ENCODE measurements around the gene HHIPL1. TPM values are rescaled to one million over a fixed set of nuclear protein-coding genes. Genes with fewer than 3 reads are reported as not detected.

The HHIPL1 gene
- total RNA-seq, 2 experiments from 2014 or later = 0.07 TPM; not detected in 1

DNA sequence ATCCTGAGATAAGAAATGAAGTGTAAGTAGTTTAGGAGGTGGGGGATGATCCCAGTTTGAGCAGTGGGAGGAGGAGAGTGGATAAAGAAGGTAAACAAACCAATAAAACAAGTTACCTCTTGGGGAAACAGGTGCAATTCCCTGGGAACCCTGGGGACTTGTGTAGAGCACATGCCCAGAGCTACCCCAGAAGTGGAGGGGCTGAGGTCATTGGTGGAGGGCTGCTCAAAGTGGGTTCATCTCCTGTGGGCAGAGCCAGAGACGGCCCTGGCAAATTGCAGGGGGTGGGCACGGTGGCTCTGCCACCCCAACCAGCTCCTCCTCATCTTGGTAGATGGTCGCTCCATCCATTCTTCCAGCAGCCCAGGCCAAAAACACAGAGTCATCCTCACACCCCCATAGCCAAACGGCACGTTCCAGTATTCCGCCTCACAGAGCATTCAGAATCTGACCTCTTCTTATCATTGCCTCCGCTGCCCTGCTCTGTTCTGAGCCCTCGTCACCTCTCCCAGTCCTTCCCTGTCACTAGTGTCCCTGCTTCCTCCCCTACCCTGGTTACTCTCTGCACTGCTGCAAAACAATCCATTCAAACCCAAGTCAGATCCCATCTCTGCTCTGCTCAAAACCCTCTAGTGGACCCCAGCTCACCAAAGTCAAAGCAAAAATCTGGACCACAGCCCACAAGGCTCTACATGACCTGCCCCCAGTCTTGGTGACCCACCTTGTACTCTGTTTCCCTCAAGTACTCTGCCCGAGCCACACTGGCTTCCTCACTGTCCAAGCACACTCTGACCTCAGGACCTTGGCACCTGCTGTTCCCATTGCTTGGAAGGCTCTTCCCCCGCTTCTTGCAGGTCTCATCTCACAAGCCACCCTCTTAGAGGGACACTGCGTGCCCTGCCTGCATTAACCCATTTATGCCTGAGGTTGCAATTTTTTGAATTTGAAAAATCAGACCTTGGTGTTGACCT is 44.6 kb downstream of the HHIPL1 start:
- no peaks in the 10 kb centered on the region for H3K9me3 Mint-ChIP-seq (ENCODE audit: low read depth)
- no peak overlapping the region for H3K4me3 Mint-ChIP-seq
- POLR2A ChIA-PET = no interaction called here
- ATAC-seq (no peak), DNase-seq (no peak)
- H3K27me3 Mint-ChIP-seq = peaks cover 25% of the 10 kb centered on the region
- H3K4me1 Mint-ChIP-seq = peaks cover 9% of the 10 kb centered on the region
- H3K27ac Mint-ChIP-seq = no peak overlapping the region
- CTCF ChIA-PET = interaction anchor here (0.6 to 1.7 kb wide), 7 partner anchors 11 to 317 kb away, joined by 3 to 6 read pairs (median 4); no protein-coding TSS in a partner anchor
- H3K36me3 Mint-ChIP-seq (ENCODE audit: low read depth) = no peaks in the 10 kb centered on the region
- intact Hi-C loops (cut with DNase I, micrococcal nuclease) = loop anchor here in 1 of 2 experiments (10.0 kb wide), 1 partner anchor 685 kb away; the partner anchor contains the start of gene WDR25

DNA sequence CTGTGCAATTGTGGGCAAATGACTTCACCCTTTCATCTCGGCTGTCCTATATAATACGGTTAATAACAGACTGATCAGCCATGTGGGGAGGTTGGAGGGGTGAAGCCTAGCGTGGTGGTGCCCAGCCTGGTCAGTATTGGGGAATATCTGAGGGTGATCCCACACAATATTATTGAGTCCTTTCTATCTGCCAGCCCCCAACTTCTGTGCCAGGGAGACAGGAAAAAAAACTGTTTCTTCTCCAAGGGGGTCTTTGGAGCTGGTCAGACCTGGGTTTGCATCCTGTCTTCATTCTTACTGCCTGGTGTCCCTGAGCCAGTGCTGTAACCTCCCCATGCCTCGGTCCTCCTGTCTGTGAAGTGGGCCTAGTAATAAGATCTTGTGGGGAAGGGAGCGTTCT is 45.7 kb downstream of the HHIPL1 start:
- intact Hi-C loops (cut with DNase I, micrococcal nuclease) = no loop called here
- no peaks in the 10 kb centered on the region for H3K9me3 Mint-ChIP-seq (ENCODE audit: low read depth)
- H3K27ac Mint-ChIP-seq = no peak overlapping the region
- H3K4me1 Mint-ChIP-seq = peaks cover 9% of the 10 kb centered on the region
- H3K4me3 Mint-ChIP-seq = no peak overlapping the region
- ChIA-PET CTCF (interaction anchor here (0.6 to 1.1 kb wide), 4 partner anchors 40 to 283 kb away, joined by 3 to 4 read pairs (median 3); partner anchors contain the start of genes CCNK and SETD3), POLR2A (no interaction called here)
- peaks cover 22% of the 10 kb centered on the region for H3K27me3 Mint-ChIP-seq
- no peak for ATAC-seq
- DNase-seq = no peak
- no peaks in the 10 kb centered on the region for H3K36me3 Mint-ChIP-seq (ENCODE audit: low read depth)

DNA sequence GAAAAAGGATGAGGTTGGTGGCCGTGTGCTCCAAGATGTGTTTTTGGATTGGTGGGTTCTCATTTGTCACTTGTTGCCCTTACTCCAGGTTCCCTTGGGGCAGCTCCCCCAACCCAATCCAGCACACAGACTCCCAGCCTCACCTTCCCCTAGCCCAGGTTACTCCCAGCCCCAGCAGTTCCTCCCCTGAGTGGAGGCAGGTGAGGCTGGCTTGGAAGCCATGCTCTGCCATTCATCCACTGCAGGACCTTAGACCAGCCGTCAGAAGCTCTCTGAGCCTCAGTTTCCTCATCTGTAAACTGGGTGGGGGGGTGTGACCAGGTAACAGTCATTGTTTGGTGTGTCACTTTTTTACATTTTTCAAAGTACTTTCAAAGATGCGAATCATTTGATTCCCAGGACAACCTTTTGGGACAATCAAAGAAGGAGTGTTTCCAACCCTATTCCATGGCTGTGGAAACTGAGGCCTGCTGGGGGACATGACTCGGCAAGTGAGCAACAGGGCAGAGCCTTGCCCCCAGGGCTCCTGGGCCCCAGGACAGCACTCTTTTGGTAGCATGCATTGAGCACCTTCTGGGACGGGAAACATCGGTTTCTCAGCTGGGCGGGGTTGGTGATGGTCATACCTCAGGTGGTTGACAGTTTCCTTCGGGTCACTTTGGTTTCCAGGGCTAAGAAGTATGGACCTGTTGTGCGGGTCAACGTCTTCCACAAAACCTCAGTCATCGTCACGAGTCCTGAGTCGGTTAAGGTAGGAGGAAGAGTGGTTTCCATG is 46.4 kb downstream of the HHIPL1 start:
- Mint-ChIP-seq H3K4me1 (peaks cover 9% of the 10 kb centered on the region), H3K27me3 (peaks cover 21% of the 10 kb centered on the region), H3K36me3 (ENCODE audit: low read depth) (no peaks in the 10 kb centered on the region), H3K4me3 (no peak overlapping the region), H3K27ac (no peak overlapping the region), H3K9me3 (ENCODE audit: low read depth) (no peaks in the 10 kb centered on the region)
- ChIA-PET POLR2A (no interaction called here), CTCF (no interaction called here)
- intact Hi-C loops (cut with DNase I, micrococcal nuclease) = no loop called here
- no peak for ATAC-seq
- no peak for DNase-seq

DNA sequence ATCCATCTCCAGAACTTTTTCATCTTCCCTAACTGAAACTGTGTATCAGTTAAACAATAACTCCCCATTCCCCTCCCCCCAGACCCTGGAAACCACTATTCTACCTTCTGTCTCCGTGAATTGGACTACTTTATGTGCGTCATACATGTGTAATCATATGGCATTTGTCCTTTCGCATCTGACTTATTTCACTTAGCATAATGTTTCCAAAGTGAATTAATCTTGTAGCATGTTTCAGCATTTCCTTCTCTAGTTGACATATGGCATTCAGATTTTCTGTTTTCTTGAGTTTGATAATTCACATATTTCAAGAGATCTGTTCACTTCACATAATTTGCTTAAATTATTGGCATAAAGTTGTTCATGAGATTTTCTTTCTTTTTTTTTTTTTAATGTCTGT is 49.0 kb downstream of the HHIPL1 start:
- Mint-ChIP-seq H3K9me3 (ENCODE audit: low read depth) (no peaks in the 10 kb centered on the region), H3K27ac (no peak overlapping the region), H3K27me3 (peaks cover 22% of the 10 kb centered on the region), H3K36me3 (ENCODE audit: low read depth) (no peaks in the 10 kb centered on the region), H3K4me1 (no peaks in the 10 kb centered on the region), H3K4me3 (no peak overlapping the region)
- ChIA-PET POLR2A (no interaction called here), CTCF (interaction anchor here (0.6 kb wide), 1 partner anchor 442 kb away, joined by 3 read pairs; no protein-coding TSS in a partner anchor)
- ATAC-seq (no peak), DNase-seq (no peak)
- intact Hi-C loops (cut with DNase I, micrococcal nuclease) = no loop called here

DNA sequence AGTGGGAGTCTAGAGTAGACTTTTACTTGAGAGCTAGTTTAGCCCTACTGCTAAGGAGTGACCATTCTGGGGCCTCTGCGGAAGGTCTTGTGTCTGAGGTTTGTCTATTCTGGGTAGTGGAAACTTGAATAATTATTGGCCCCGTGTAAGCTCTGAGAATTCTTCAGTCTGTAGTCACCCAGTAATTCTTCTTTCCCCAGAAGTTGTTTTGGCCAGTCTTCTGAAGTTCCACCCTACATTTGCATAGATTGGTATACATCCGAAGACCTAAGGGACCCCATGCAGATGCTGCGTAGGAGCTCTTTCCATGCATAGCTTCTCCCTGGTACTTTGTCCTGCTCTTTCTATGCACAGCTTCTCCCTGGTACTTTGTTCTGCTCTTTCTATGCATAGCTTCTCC is 52.0 kb downstream of the HHIPL1 start:
- Mint-ChIP-seq H3K27me3 (peaks cover 7% of the 10 kb centered on the region), H3K4me3 (no peak overlapping the region), H3K9me3 (ENCODE audit: low read depth) (no peaks in the 10 kb centered on the region), H3K27ac (no peak overlapping the region), H3K4me1 (no peaks in the 10 kb centered on the region), H3K36me3 (ENCODE audit: low read depth) (no peaks in the 10 kb centered on the region)
- intact Hi-C loops (cut with DNase I, micrococcal nuclease) = no loop called here
- no peak for DNase-seq
- no peak for ATAC-seq
- ChIA-PET POLR2A (no interaction called here), CTCF (interaction anchor here (1.1 kb wide), 2 partner anchors 9 to 10 kb away, joined by 3 to 6 read pairs; no protein-coding TSS in a partner anchor)

DNA sequence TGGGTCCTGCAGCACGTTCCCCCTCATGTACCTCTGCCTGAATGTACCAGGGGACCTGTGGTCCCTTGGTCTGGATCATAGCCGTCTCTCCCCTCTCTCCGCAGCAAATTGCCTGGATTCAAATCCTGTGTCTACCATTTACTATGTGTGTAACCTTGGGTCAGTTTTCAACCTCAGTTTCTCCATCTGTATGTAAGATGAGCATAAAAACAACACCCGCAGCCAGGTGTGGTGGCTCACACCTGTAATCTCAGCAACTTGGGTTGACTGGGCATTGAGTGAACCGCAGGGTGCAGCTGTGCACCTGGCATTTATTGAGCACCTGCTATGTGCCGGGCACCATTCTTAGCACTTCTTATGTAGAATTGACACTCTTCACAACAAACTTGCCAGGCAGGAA is 53.3 kb downstream of the HHIPL1 start:
- POLR2A ChIA-PET = no interaction called here
- intact Hi-C loops (cut with DNase I, micrococcal nuclease) = no loop called here

DNA sequence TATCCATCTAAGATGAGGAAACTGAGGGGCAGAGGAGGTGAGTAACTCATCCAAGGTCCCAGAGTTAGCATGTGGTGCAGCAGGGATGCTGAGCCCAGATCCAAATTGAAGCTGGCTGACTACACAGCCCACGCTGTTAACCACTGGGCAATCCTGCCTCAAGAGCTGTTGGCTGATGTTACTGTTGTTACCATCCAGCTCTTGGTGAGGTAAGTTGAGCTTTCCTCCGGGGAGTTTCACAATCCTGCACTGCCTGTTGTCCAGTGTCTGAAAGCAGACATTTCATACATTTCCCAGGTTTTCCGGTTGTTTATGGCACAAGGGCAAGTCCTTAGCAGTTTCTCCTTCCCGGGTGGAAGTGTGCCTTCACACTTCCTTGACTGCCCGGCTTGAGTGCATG is 53.7 kb downstream of the HHIPL1 start:
- POLR2A ChIA-PET = interaction anchor here (0.6 kb wide), 1 partner anchor 161 kb away, joined by 3 read pairs; no protein-coding TSS in a partner anchor
- intact Hi-C loops (cut with DNase I, micrococcal nuclease) = no loop called here

More for the DNA sequence above, 53.3 kb downstream of the HHIPL1 start:
- Mint-ChIP-seq H3K36me3 (ENCODE audit: low read depth) (peaks cover 3% of the 10 kb centered on the region), H3K4me1 (no peaks in the 10 kb centered on the region), H3K27ac (no peak overlapping the region), H3K27me3 (peaks cover 7% of the 10 kb centered on the region), H3K4me3 (no peak overlapping the region), H3K9me3 (ENCODE audit: low read depth) (peaks cover 5% of the 10 kb centered on the region)
- no peak for ATAC-seq
- CTCF ChIA-PET = interaction anchor here (0.5 kb wide), 1 partner anchor 47 kb away, joined by 3 read pairs; no protein-coding TSS in a partner anchor
- DNase-seq = no peak

DNA sequence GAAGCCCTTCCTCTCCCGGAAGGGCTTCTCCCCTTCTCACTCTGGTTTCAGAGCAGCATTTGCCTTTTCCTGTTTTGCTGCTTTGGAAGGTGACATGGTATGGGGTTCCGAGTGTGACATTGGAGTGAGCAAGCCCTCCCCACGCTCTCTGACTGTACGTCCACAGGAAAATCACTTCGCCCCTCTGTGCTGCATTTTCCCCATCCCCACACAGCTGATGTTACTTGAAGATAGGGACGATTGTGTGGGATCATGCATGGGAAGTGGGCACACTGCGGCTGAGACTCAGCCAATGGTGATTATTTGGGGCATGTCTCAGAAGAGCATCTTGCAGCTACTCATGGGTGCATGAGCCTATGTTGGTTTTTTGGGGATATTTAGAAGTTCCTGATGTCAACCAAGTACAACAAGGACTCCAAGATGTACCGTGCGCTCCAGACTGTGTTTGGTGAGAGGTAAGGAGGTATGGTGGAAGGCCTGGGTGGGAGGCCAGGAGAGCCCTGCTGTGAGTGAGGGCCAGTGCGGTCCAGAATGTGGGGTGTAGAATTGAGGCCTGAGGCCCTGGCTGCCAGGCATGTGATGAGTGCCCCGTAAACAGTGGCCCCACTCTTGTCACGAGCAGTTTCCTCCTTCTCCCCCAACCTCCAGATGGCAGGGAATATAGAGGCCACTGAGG is 54.3 kb downstream of the HHIPL1 start:
- ATAC-seq (no peak), DNase-seq (no peak)
- CTCF ChIA-PET = interaction anchor here (0.6 to 2.1 kb wide), 2 partner anchors 11 to 28 kb away, joined by 3 to 6 read pairs; no protein-coding TSS in a partner anchor
- peaks cover 10% of the 10 kb centered on the region for H3K27me3 Mint-ChIP-seq
- intact Hi-C loops (cut with DNase I, micrococcal nuclease) = no loop called here
- peaks cover 10% of the 10 kb centered on the region for H3K9me3 Mint-ChIP-seq (ENCODE audit: low read depth)
- H3K36me3 Mint-ChIP-seq (ENCODE audit: low read depth) = peaks cover 8% of the 10 kb centered on the region
- no peak overlapping the region for H3K27ac Mint-ChIP-seq
- POLR2A ChIA-PET = interaction anchor here (0.6 kb wide), 1 partner anchor 161 kb away, joined by 3 read pairs; no protein-coding TSS in a partner anchor
- no peaks in the 10 kb centered on the region for H3K4me1 Mint-ChIP-seq
- no peak overlapping the region for H3K4me3 Mint-ChIP-seq

More for the DNA sequence above, 53.7 kb downstream of the HHIPL1 start:
- DNase-seq (no peak), ATAC-seq (no peak)
- CTCF ChIA-PET = interaction anchor here (0.5 to 0.6 kb wide), 2 partner anchors 29 to 47 kb away, joined by 3 read pairs; no protein-coding TSS in a partner anchor
- Mint-ChIP-seq H3K27me3 (peaks cover 10% of the 10 kb centered on the region), H3K9me3 (ENCODE audit: low read depth) (peaks cover 9% of the 10 kb centered on the region), H3K27ac (no peak overlapping the region), H3K4me1 (no peaks in the 10 kb centered on the region), H3K36me3 (ENCODE audit: low read depth) (peaks cover 7% of the 10 kb centered on the region), H3K4me3 (no peak overlapping the region)

DNA sequence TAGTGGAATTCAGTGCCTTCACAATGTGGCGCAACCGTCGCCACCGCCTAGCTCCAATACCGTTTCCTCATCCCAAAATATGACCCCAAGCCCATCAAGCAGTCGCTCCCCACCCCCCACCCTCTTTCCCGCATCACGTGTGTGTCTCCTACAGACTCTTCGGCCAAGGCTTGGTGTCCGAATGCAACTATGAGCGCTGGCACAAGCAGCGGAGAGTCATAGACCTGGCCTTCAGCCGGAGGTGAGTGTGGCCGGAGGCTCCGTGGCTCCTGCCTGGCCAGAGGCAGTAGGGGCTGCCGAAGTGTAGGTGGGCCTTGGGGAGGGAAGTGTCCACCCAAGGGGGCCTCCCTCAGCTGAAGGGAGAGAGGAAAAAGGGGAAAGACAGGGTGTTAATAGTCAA is 54.9 kb downstream of the HHIPL1 start:
- CTCF ChIA-PET = interaction anchor here (2.1 kb wide), 1 partner anchor 11 kb away, joined by 6 read pairs; no protein-coding TSS in a partner anchor

DNA sequence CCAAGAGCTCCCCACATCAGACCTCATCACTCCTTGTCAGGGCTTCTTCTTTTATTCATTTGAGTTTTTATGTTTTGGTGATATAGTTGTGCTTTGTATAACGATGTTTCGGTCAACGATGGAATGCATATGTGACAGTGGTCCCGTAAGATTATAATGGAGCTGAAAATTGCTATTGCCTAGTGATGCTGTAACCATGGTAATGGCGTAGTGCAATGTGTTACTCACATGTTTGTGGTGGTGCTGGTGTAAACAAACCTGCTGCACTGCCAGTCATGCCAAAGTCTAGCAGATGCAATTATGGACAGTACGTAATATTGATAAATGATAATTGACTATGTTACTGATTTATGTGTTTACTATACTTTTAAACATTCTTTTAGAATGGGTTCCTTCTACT is 55.5 kb downstream of the HHIPL1 start:
- intact Hi-C loops (cut with DNase I, micrococcal nuclease) = no loop called here
- DNase-seq = no peak
- Mint-ChIP-seq H3K9me3 (ENCODE audit: low read depth) (peaks cover 10% of the 10 kb centered on the region), H3K36me3 (ENCODE audit: low read depth) (peaks cover 8% of the 10 kb centered on the region), H3K27me3 (peaks cover 10% of the 10 kb centered on the region), H3K4me1 (no peaks in the 10 kb centered on the region), H3K4me3 (no peak overlapping the region), H3K27ac (no peak overlapping the region)
- no peak for ATAC-seq
- ChIA-PET POLR2A (no interaction called here), CTCF (interaction anchor here (0.9 to 2.1 kb wide), 2 partner anchors 12 to 16 kb away, joined by 3 to 6 read pairs; no protein-coding TSS in a partner anchor)

More for the DNA sequence above, 54.9 kb downstream of the HHIPL1 start:
- Mint-ChIP-seq H3K9me3 (ENCODE audit: low read depth) (peaks cover 10% of the 10 kb centered on the region), H3K36me3 (ENCODE audit: low read depth) (peaks cover 8% of the 10 kb centered on the region), H3K4me3 (no peak overlapping the region), H3K4me1 (no peaks in the 10 kb centered on the region), H3K27ac (no peak overlapping the region), H3K27me3 (peaks cover 10% of the 10 kb centered on the region)
- ATAC-seq = no peak
- DNase-seq = no peak
- POLR2A ChIA-PET = no interaction called here
- intact Hi-C loops (cut with DNase I, micrococcal nuclease) = no loop called here

DNA sequence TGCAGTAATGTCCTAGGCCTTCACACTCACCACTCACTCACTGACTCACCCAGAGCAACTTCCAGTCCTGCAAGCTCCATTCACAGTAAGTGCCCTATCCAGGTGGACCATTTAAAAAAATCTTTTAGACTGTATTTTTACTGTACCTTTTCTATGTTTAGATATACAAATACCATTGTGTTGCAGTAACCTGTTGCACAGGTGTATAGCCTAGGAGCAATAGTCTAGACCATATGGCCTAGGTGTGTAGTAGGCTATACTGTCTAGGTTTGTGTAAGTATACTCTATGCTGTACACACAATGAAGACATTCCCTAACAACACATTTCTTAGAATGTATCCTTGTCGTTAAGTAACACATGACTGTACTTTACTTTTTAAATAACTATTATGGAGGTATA is 56.3 kb downstream of the HHIPL1 start:
- ChIA-PET CTCF (interaction anchor here (0.9 to 2.1 kb wide), 2 partner anchors 13 to 15 kb away, joined by 3 to 6 read pairs; no protein-coding TSS in a partner anchor), POLR2A (no interaction called here)
- H3K27ac Mint-ChIP-seq = no peak overlapping the region
- peaks cover 10% of the 10 kb centered on the region for H3K9me3 Mint-ChIP-seq (ENCODE audit: low read depth)
- peaks cover 10% of the 10 kb centered on the region for H3K27me3 Mint-ChIP-seq
- intact Hi-C loops (cut with DNase I, micrococcal nuclease) = no loop called here
- H3K36me3 Mint-ChIP-seq (ENCODE audit: low read depth) = peaks cover 8% of the 10 kb centered on the region
- H3K4me1 Mint-ChIP-seq = no peaks in the 10 kb centered on the region
- H3K4me3 Mint-ChIP-seq = no peak overlapping the region
- no peak for DNase-seq
- no peak for ATAC-seq
